Lung microvascular endothelial cell (primary cell): ENCODE measurements around the gene CLHC1. TPM values are rescaled to one million over a fixed set of nuclear protein-coding genes. Genes with fewer than 3 reads are reported as not detected.
"Not testable (repeated sequence)": the region's sequence is repeated elsewhere in the genome, so short reads cannot be mapped to it uniquely, and the experiment has no call there.

Experiments used
- DNase-seq, 2 donors: peaks; one replicate each; pipeline versions ENCODE4 v3.0.0 to v3.0.0-alpha.2; 2010; ENCODE audit warnings: low read depth in 2 of 2
- total RNA-seq: library from RNA; depleted of rRNA; stranded (reverse); fragments of >200 nt; gene quantifications from 2 replicates; pipeline ENCODE4 v1.2.1, GENCODE V29; 2014

Gene CLHC1
- total RNA-seq: 2.0 and 6.9 TPM in 2 replicates

DNA sequence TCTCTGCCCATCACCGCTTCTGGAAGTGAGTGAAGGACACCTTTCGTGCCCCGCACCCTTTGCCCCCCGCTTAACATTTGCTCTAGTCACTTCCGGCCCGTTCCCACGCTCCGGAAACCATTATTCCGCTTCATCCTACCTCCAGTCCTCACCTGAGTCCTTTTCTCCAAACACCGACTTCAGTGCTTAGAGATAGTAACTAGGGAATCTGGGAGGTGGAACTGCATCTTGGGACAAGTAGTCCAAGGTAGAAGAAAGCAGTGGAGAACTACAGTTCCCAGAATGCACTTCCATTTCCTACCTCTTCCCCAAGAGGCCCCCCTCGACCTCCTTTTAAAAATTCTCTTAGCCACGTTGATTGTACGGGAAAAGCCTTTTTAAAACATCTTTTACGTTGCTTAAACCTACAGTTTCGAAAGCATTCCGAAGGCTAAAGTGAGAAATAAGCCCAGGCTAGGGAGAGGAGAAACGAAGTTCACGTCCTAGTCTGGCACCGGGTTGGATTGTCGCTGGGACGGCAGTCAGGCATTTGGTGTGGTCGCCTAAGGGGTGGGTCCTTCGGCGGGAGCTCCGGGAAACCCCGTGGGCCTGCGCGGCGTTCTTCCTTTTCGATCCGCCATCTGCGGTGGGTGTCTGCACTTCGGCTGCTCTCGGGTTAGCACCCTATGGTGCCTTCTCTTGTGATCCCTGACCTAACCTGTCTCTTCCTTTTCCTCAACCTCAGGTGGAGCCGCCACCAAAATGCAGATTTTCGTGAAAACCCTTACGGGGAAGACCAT is at the start of gene CLHC1, which contains the start of gene RPS27A:
TSS of gene CLHC1 (minus strand) at position 210 of the 779 bp plus-strand sequence. CDS start 9,882 bp downstream, outside the sequence.
TSS of gene RPS27A (plus strand) at position 605 of the 779 bp plus-strand sequence. CDS start at position 742, 137 bp downstream.
- DNase-seq: peak; percentile 93 to 96

DNA sequence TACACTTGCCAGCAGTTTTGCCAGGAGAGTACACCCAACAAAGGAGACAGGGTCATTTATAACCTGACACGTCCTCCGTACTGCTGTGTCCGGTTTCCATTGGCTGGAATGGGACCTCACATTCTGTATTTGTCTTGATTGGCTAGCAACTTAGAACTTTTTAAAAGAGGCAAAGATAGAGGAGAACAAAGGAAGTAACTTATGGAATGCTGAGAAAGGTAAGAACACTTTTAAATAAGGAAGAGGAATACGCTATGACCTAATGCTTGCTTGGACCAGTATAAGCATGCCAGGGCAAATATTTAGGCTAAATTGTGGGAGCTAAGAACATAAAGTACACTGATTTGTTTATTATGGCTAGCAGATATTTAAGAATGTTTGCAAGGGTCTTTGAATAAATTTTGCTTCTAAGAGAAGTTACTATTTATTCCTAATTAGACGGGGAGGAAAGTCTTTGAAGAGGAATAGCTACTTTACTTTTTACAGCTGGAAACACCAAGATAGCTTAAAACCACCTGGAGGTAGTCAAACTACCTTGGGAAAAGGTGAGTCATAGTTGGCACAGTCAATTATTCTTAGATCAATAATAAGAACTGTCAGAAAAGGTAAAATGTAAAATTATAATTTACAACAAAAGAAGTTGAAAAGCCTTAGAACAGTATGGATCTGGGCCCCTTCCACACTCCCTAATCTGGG is 48.9 kb upstream of the CLHC1 start:
- DNase-seq: not testable (repeated sequence)

DNA sequence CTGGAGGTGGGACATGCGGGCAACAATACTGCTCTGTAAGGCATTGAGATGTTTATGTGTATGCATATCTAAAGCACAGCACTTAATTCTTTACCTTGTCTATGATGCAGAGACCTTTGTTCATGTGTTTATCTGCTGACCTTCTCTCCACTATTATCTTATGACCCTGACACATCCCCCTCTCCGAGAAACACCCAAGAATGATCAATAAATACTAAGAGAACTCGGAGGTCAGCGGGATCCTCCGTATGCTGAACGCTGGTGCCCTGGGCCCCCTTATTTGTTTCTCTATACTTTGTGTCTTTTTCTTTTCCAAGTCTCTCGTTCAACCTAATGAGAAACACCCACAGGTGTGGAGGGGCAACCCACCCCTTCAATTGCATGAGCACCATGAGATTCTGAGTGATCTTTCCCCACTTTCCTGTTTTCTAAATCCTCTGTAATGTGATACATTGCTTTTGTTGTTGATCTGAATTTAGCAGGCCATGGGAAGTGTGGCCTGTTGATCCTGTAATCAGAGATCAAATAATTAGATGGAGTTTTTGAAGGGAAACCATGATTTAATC is 47.8 kb upstream of the CLHC1 start:
- not testable (repeated sequence) for DNase-seq

DNA sequence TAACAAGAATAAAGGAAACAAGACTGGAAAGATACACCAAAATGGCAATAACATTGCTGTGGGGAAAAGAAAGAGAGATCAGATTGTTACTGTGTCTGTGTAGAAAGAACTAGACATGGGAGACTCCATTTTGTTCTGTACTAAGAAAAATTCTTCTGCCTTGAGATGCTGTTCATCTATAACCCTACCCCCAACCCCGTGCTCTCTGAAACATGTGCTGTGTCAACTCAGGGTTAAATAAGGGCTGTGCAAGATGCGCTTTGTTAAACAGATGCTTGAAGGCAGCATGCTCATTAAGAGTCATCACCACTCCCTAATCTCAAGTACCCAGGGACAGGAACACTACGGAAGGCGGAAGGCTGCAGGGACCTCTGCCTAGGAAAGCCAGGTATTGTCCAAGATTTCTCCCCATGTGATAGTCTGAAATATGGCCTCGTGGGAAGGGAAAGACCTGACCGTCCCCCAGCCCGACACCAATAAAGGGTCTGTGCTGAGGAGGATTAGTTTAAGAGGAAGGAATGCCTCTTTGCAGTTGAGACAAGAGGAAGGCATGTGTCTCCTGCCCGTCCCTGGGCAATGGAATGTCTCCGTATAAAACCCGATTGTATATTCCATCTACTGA is 47.2 kb upstream of the CLHC1 start:
- not testable (repeated sequence) for DNase-seq

DNA sequence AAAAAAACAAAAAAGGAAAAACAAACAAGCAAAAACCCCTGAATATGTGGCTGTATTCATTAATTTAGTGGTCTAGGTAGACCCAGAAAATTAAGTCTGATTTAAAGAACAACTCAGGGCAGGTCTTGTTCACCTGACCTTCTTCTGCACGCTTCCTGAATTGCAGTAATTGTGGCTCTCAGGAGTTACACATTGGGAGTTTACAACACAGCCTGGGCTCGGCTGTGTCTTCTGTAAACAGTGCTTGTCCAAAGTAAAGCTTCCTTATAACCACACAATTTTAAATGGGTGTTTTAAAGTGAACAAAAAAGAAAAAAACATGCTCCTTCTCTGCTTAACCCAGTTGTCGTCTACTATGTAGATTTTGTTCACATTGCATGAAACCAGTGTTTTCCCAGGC is 45.2 kb upstream of the CLHC1 start:
- no peak for DNase-seq

DNA sequence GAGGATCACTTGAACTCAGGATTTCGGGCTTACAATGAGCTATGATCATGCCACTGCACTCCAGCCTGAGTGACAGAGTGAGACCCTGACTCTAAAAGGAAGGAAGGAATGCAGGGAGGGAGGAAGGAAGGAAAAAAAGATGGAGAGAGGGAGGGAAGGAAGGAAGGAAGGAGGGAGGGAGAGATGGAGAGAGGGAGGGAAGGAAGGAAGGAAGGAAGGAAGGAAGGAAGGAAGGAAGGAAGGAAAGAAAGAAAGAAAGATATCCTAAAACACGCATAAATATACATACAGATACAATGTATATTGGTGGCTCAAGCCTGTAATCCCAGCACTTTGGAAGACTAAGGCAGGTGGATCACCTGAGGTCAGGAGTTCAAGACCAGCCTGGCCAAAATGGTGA is 42.3 kb upstream of the CLHC1 start:
- not testable (repeated sequence) for DNase-seq

DNA sequence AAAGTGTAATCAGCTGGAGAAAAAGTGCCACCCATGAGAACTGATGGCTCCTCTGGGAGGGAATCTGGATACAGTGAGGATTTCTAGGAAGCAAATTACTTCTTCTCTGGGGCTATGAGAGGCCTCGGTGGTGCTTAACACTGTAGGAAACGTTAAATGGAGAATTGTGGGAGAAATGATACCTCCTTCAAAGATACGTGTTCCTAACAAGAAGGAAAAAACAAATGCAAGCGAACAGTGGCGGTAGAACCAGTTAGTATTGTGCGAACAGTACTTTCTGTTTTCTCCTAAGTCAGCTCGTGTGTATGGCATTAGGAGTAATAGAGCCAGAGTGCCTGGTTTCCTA is 37.5 kb upstream of the CLHC1 start:
- peak; percentile 9 to 10 for DNase-seq

DNA sequence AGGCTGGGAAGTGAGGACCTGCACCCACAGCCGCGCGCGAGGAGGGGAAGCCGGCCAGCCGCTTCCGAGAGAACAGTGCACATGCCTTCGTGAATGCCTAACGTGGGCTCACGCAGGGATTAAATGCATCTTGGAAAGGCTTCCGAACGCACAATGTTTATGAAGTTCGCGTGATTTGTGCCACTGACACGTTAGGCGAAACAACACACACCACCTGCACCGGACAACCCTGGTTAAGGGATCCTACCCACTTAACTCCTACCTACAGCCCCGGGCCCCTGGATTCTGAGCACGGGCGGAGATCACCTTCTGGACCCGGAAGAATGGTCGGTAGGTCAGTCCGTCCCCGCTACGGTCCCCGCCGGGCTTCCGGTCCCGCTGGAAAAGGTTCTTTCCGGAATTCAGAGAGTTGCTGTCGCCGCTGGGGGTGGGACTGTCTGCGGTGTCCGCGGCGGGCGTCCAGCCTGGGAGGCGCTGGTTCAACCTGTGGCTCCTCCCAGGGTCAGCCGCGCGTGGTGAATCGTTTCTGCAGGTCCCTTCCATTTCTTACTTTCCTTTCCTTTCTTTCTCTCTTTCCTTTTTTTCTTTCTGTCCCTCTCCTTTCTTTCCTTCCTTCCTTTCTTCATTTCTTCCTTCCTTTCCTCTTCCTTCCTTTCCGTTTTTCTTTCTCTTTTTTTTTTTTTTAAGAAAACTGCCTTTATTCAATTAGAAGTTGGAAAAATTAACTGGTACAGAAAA is 37.0 kb upstream of the CLHC1 start, which contains the start of gene MTIF2:
TSS of gene MTIF2 (minus strand) at position 325 of the 738 bp plus-strand sequence. CDS start 5,373 bp downstream, outside the sequence.
- peak; percentile 92 to 95 for DNase-seq

DNA sequence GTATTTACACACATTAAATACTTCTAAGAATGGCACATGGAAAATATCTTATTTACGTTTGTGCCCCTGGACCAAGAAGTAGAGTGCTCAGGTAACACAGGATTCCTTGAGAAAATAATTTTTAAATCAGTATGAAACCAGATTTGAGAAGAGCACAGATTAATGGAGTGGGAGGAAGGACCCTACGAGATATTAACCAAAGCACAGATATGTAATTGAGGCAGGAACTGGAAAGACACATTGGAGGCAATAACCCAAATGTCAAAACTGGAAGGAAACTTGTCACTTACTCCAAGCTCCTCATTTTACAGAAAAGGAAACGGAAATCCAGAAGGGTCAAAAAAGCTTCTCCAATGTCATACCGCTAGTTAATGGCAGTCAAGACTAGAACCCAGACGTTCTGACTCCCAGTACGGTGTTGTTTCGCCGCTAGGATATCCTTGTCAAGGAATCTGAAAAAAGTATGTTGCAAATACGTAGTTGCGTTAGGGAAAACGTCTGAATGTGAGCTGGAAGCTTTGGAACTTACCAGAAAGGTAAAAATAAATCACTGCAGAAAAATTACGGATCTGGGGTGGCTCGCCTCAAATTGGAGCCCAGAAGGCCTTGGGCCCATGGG is 36.3 kb upstream of the CLHC1 start:
- DNase-seq: no peak

DNA sequence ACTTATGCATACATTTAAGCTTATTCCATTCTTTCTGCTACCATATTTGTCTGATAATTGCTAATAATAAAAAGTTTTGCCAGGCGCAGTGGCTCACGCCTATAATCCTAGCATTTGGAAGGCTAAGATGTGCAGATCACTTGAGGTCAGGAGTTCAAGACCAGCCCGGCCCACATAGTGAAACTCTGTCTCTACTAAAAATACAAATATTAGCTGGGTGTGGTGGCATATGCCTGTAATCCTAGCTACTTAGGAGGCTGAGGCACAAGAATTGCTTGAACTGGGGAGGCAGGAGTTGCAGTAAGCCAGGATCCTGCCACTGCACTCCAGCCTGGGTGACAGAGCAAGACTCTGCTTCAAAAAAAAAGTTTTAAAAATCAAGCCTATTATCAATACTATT is 27.5 kb upstream of the CLHC1 start:
- not testable (repeated sequence) for DNase-seq

DNA sequence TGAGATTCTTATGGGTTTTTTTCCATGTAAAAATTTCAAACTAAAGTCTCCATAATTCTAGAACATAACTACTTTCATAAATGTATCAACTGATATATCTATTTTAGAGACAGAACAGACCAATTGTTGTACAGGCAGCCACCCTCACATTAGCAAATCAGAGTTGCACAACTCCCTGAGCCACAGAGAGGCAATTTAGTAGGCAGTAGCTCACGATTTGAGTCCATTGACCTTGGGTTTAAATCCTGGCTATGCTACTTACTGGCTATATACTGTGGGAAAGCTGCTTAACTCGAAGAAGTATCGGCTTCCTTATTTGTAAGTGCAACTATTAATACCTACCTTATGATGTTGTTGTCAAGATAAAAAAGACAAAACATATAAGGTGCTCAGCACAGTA is 20.7 kb upstream of the CLHC1 start:
- DNase-seq: no peak

DNA sequence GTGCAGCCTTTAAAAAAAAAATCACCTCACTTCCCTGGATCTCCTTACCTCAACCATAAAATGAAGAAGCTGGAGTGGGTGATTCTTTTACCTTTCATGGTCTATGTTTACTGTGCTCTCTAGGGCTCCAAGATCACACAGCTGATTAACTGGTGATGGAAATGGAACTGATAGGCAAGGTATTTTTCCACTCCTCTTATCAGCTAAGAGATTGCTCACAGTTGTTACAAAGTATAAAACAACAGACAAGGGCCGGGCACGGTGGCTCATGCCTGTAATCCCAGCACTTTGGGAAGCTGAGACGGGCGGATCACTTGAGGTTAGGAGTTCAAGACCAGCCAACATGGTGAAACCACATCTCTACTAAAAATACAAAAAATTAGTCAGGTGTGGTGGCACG is 14.9 kb upstream of the CLHC1 start:
- no peak for DNase-seq

DNA sequence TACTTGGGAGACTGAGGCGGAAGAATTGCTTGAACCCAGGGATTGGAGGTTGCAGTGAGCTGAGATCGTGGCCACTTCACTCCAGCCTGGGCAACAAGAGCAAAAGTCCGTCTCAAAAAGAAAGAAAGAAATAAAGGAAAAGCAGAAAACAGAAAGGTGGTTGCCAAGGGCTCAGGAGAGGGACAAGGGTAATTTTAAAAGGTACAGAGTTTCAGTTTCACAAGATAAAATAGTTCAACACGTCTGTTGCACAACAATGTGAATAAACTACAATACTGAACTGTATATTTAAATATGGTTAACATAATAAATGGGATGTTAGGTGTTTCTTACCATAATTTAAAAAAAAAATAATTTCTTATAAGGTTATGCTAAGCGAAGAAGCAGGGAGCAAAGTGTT is 13.3 kb upstream of the CLHC1 start:
- no peak for DNase-seq

DNA sequence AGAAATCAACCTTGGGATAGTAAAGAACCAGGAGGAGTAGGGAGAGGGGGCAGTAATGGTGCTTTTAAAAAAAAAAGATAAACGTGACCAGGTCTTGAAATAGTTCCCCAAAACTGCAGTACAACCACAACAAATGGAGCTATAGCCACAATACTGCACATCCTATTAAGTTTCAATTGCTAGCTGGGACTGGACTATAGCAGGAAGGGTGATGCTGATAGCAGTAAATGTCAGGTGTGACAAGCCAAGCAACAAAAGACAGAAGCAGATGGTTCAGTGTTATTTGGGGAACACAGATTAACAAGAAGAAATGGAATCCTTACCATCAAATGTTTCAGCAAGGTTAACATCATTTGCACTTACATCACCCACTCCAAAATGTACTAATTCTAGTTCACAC is 10.5 kb upstream of the CLHC1 start:
- no peak for DNase-seq

DNA sequence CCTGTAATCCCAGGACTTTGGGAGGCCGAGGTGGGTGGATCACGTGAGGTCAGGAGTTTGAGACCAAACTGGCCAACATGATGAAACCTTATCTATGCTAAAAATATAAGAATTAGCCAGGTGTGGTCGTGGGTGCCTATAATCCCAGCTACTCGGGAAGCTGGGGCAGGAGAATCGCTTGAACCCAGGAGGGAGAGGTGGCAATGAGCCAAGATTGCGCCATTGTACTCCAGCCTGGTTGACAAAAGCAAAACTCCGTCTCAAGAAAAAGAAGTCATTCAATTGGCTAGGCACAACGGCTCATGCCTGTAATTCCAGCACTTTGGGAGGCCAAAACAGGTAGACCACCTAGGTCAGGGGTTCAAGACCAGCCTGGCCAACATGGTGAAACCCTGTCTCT is 9.5 kb upstream of the CLHC1 start:
- DNase-seq: not testable (repeated sequence)

DNA sequence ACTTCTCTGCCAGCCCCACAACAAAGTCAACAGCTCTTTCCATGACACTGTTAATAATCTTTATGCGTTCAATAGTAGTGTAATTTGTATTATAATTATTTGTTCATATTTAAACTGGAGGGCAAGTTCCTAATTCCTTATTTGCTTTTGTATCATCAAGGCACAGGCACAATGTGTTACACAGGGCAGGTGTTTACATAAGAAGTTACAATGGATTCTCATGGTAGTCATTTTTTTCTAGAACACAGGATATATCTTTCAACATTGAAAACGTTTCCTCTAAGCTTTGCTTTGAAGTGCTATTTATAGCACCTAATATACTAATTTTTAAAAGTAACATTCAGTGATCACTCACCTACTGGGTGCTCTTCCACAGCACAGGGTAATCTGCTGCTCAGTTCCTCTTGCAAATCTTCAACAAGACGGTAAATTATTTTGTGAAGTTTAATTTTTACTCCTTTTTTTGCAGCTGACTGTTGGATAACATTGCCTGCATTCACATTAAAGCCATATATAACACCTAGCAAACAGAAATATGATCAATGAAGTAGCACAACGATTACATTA is 7.6 kb upstream of the CLHC1 start:
- peak in 1 of 2 donors; percentile 65 for DNase-seq

DNA sequence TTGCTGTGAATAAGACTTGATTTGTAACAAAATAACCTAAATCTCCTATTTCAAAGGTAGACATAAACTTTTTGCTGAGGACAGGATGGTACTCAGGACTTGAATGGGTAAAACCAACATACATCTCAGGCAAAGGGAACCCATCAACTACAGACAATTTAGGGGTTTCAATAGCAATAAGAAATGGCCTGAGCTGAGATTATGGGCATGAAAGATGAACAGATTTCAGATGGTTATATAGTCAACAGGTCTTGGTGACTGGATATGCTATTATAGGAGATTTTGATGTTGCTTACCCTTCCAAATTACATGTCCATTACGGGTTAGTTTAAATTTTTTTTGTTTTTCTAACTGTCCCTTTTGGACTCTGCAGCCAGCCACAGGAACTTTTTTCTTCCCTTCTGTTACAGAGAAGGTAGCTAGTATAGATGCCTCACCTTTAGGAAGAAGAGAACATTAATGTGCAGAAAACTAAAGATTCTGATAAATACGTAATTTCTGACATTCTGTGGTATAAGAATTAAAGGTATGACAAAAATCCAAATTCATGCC is 5.0 kb upstream of the CLHC1 start:
- DNase-seq: no peak

DNA sequence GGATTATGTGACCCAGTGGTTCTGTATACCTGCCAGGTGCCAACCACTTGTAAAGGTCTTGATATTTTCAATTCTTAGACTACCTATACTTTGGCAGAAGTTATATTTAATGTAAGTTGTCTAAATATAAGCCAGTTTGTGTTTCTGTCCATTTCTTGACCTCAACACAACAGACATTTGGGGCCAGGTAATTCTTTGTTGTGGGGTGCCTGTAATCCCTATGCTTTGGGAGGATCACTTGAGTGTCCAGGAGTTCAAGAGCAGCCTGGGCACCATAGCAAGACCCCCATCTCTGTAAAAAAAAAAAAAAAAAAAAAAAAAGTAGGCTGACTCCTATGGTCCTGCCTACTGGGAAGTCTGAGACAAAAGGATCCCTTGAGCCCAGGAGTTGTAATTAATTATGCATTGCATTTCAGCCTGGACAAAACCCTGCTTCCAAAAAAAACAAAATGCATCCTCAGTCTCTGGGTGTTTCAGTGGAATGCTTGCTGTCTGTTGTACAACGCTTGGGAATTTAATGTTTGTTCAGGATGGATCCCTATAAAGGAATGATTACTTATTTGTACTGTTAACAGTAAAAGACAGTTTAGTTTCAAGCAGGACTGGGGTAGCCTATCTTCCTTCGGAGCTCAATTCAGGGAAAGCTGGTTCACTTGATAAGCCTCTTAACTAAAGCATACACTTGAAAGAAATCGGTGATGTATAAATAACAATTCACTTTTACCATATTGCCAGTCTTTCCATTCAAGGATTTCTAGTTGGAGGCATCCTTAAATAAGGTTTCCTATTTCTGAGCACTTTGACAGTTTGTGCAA is 3.8 kb upstream of the CLHC1 start:
- DNase-seq: no peak

DNA sequence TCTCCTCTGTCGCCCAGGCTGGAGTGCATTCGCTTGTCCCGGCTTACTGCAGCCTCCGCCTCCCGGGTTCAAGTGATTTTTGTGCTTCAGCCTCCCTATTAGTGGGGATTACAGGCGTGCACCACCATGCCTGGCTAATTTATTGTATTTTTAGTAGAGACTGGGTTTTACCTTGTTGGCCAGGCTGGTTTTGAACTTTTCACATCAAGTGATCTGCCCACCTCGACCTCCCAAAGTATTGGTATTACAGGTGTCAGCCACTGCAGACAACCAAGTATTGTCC is 1.5 kb upstream of the CLHC1 start:
- DNase-seq: no peak
